Fibroblast of lung (primary cell): ENCODE results near the gene ANXA2. TPM values are rescaled to one million over a fixed set of nuclear protein-coding genes. Genes with fewer than 3 reads are reported as not detected.
A peak's percentile ranks its signal among the peaks of the same experiment; 100 is the strongest.

Experiments
- DNase-seq, 2 donors: peaks; one replicate each; pipeline versions ENCODE4 v3.0.0 to v3.0.0-alpha.2; 2010; ENCODE audit warnings: low read depth in 2 of 2
- H2AFZ ChIP-seq: 2 replicates; pipeline ENCODE4 v1.5.1; 2012; ENCODE audit warnings: low read length, control low read depth, inconsistent platforms
- H3K27ac ChIP-seq: 2 replicates; pipeline ENCODE4 v1.5.1; 2011; ENCODE audit warnings: low read length, control low read depth; ENCODE audit not compliant: insufficient read depth
- H3K27me3 ChIP-seq: 2 replicates; pipeline ENCODE4 v1.5.1; 2011; ENCODE audit warnings: mild to moderate bottlenecking, low read length; ENCODE audit not compliant: control insufficient read depth, insufficient read depth
- H3K36me3 ChIP-seq: 2 replicates; pipeline ENCODE4 v1.5.1; 2011; ENCODE audit warnings: low read length; ENCODE audit not compliant: control insufficient read depth, insufficient read depth
- H3K4me1 ChIP-seq: 2 replicates; pipeline ENCODE4 v1.5.1; 2011; ENCODE audit warnings: low read length; ENCODE audit not compliant: control insufficient read depth, insufficient read depth; ENCODE audit errors: extremely low read depth
- H3K4me2 ChIP-seq: 2 replicates; pipeline ENCODE4 v1.5.1; 2011; ENCODE audit warnings: low read length, control low read depth; ENCODE audit not compliant: insufficient read depth; ENCODE audit errors: extremely low read depth
- H3K4me3 ChIP-seq, 4 experiments: fragments of 200-600 bp in 1 of 4; sonication (generic) in 1 of 4; replicated peaks in 1 of 4; 2 replicates each; pipeline ENCODE4 v1.5.1; 2011 to 2016; ENCODE audit warnings: low read length in 4 of 4, low read depth in 3 of 4, mild to moderate bottlenecking in 3 of 4, control low read depth in 2 of 4, inconsistent platforms in 1 of 4, mixed read lengths in 1 of 4; ENCODE audit not compliant: insufficient read depth in 1 of 4; ENCODE audit errors: control extremely low read depth in 1 of 4
- H3K79me2 ChIP-seq: 2 replicates; pipeline ENCODE4 v1.5.1; 2012; ENCODE audit warnings: mild to moderate bottlenecking, low read length, inconsistent platforms; ENCODE audit not compliant: control insufficient read depth, insufficient read depth
- H3K9ac ChIP-seq: 2 replicates; pipeline ENCODE4 v1.5.1; 2011; ENCODE audit warnings: mild to moderate bottlenecking, low read length, control low read depth; ENCODE audit not compliant: insufficient read depth
- H3K9me3 ChIP-seq: 2 replicates; pipeline ENCODE4 v1.5.1; 2012; ENCODE audit warnings: low read depth, low read length; ENCODE audit not compliant: control insufficient read depth, insufficient read depth
- H4K20me1 ChIP-seq: 2 replicates; pipeline ENCODE4 v1.5.1; 2011; ENCODE audit warnings: low read length; ENCODE audit not compliant: control insufficient read depth, insufficient read depth; ENCODE audit errors: extremely low read depth
- EZH2 ChIP-seq: IDR thresholded peaks from 2 replicates; pipeline ENCODE4 v1.5.1; 2012; ENCODE audit warnings: low read length, control low read depth, mild to moderate bottlenecking; ENCODE audit errors: missing control alignments
- polyA plus RNA-seq, 2 donors: library from polyadenylated mRNA; depleted of rRNA in 1 of 2; stranded (reverse) in 1 of 2; unstranded in 1 of 2; fragments of >200 nt; gene quantifications; 2 replicates each; pipeline ENCODE4 v1.2.1, GENCODE V29; 2011 to 2012; ENCODE audit warnings: missing spikeins in 1 of 2
- total RNA-seq: library from RNA; depleted of rRNA; stranded (reverse); fragments of >200 nt; gene quantifications from 2 replicates; pipeline ENCODE4 v1.2.1, GENCODE V29; 2014
- TF ChIP-seq, protein P1 (sequence below), 2 donors: IDR thresholded peaks in 1 of 2; conservative IDR thresholded peaks in 1 of 2; 1 replicate in 1 of 2; 2 replicates in 1 of 2; pipeline ENCODE4 v1.5.1; 2011 to 2012; ENCODE audit warnings: low read length in 2 of 2, control low read depth in 1 of 2, inconsistent platforms in 1 of 2, low read depth in 1 of 2, mild to moderate bottlenecking in 1 of 2

ANXA2 gene
- total and polyA plus RNA-seq, 2 donors (not counting 1 experiment from before 2014, with no cell fraction given): 2,754 to 4,872 TPM

DNA sequence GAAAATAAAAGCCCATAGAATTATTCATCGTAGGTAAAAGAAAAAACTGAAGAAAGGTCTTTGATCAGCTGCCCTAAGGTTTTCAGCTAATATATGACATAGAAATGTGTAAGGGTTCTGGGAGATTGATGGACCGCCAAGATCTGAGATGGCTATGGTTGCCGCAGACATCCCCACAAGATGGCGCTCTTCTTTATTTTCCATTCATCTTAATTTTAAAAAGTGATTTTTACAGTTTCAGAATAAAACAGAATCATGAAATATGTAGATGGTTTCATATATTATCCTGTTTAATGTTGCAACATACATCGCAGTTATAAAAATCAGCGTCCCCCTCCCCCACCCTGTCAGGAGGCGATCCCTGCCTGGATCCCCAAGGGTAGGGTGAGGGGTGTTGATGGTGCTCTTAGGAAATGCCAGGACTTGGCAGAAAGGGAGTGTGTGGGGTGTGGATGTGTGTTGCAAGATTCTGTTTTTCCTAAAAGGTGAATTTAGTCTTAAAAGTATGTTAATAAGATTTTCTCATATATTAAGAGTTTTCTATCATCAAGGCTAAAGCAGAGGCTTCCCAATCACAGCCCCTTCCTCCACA is 68.8 kb downstream of the ANXA2 start:
- H3K4me1 ChIP-seq: no peaks in the 10 kb centered on the region
- H3K9me3 ChIP-seq: no peaks in the 10 kb centered on the region
- H4K20me1 ChIP-seq: no peaks in the 10 kb centered on the region
- H3K4me2 ChIP-seq: peak overlapping the region; percentile 23
- H2AFZ ChIP-seq: no peak overlapping the region
- DNase-seq: peak in 1 of 2 donors; percentile 53
- H3K36me3 ChIP-seq: no peaks in the 10 kb centered on the region
- H3K27me3 ChIP-seq: peaks cover 8% of the 10 kb centered on the region
- H3K79me2 ChIP-seq: no peaks in the 10 kb centered on the region
- H3K4me3 ChIP-seq: no peak overlapping the region
- no peak overlapping the region for H3K9ac ChIP-seq
- no peak overlapping the region for H3K27ac ChIP-seq
- no peak for TF ChIP-seq EZH2
- TF ChIP-seq, protein P1, sequence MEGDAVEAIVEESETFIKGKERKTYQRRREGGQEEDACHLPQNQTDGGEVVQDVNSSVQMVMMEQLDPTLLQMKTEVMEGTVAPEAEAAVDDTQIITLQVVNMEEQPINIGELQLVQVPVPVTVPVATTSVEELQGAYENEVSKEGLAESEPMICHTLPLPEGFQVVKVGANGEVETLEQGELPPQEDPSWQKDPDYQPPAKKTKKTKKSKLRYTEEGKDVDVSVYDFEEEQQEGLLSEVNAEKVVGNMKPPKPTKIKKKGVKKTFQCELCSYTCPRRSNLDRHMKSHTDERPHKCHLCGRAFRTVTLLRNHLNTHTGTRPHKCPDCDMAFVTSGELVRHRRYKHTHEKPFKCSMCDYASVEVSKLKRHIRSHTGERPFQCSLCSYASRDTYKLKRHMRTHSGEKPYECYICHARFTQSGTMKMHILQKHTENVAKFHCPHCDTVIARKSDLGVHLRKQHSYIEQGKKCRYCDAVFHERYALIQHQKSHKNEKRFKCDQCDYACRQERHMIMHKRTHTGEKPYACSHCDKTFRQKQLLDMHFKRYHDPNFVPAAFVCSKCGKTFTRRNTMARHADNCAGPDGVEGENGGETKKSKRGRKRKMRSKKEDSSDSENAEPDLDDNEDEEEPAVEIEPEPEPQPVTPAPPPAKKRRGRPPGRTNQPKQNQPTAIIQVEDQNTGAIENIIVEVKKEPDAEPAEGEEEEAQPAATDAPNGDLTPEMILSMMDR (conservative IDR thresholded peaks at IDR 0.05 in 1 of 2, IDR thresholded peaks at IDR 0.05 in 1 of 2; ENCODE audit: low read depth in 1 of 2, low read length in 2 of 2): peak; percentile 56 to 78

DNA sequence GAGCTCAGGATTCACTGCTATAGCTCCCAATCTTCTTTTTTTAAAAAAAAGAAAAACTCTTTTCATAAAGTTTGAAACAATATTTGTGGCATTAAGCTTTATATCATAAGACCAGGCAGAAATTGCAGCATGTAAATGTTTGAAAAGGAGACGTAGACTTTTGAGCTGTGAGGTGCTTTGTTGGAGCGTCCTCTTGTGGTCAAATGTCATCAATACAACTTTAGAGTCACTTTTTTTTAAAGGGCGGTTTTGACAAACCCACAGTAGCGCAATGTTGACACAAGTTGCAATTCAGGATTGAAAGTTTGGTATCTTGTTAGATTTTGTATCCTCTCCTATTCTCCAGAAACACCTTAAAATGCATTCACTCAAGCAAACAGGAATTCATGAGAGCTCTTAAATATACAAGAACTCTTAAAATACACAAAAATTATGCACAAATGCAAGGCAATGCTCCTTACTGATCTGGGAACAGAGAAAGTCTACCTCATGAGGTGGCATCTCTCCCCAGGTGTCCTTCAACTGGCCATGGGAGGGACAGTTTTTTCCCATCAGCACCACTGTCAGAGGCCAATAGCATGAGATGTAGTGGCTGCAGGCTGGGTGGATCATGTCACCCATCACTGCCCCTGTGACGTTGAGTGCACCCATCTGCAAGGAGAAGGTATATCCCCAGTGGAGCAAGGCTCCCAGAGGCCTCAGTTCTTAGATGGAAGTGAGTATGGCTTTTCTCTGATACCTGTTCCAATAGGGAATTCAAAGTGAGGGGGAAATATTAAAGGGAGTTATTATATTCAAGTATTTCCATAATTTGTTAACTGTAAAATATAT is 70.7 kb downstream of the ANXA2 start:
- peak in 1 of 2 donors; percentile 71 for DNase-seq
- Histone ChIP-seq H3K4me1 (no peaks in the 10 kb centered on the region), H3K27me3 (peaks cover 12% of the 10 kb centered on the region), H3K9ac (no peak overlapping the region), H4K20me1 (no peaks in the 10 kb centered on the region), H3K27ac (no peak overlapping the region), H2AFZ (no peak overlapping the region), H3K79me2 (no peaks in the 10 kb centered on the region), H3K36me3 (no peaks in the 10 kb centered on the region), H3K9me3 (no peaks in the 10 kb centered on the region), H3K4me3 (no peak overlapping the region), H3K4me2 (no peak overlapping the region)
- TF ChIP-seq, protein P1 (conservative IDR thresholded peaks at IDR 0.05 in 1 of 2, IDR thresholded peaks at IDR 0.05 in 1 of 2; ENCODE audit: low read depth in 1 of 2, low read length in 2 of 2): peak; percentile 85 to 94
- no peak for TF ChIP-seq EZH2

DNA sequence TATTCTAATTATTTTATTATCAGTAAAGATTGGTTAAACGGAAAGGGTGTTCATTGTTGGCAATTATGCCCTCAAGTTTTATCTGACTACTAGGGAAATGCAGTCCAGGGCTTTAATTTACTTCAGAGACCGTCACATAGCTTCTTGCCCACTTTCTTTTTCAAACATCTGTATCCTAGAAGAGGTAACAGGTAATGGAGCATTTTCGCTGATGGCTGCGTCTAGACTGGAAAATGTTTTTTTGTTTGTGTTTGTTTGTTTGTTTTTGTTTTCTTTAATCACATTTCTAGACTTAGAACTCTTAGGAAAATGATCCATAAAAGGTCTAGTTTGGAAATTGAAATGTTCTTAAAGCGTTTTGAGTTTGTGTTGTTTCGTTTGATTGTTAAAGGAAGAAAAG is 71.4 kb downstream of the ANXA2 start:
- no peak overlapping the region for H3K4me2 ChIP-seq
- H3K79me2 ChIP-seq: no peaks in the 10 kb centered on the region
- H3K4me3 ChIP-seq: no peak overlapping the region
- no peaks in the 10 kb centered on the region for H3K36me3 ChIP-seq
- H3K27me3 ChIP-seq: peaks cover 15% of the 10 kb centered on the region
- no peaks in the 10 kb centered on the region for H3K4me1 ChIP-seq
- no peak for DNase-seq
- no peak for TF ChIP-seq EZH2
- TF ChIP-seq, protein P1 (conservative IDR thresholded peaks at IDR 0.05 in 1 of 2, IDR thresholded peaks at IDR 0.05 in 1 of 2; ENCODE audit: low read depth in 1 of 2, low read length in 2 of 2): no peak
- no peak overlapping the region for H3K27ac ChIP-seq
- no peaks in the 10 kb centered on the region for H4K20me1 ChIP-seq
- H3K9me3 ChIP-seq: no peaks in the 10 kb centered on the region
- H3K9ac ChIP-seq: no peak overlapping the region
- no peak overlapping the region for H2AFZ ChIP-seq
